HL-60 (cell line): Measurements from ENCODE around the gene ZNF821.

Experiments
- POLR2AphosphoS5 ChIP-seq: IDR thresholded peaks from 2 replicates; pipeline ENCODE4 v1.6.1; 2012; ENCODE audit warnings: low read depth
- TF ChIP-seq, protein P1 (sequence below): IDR thresholded peaks from one replicate; pipeline ENCODE4 v1.5.1; 2011; ENCODE audit warnings: low read length, control low read depth, inconsistent platforms; ENCODE audit not compliant: insufficient read depth

DNA sequence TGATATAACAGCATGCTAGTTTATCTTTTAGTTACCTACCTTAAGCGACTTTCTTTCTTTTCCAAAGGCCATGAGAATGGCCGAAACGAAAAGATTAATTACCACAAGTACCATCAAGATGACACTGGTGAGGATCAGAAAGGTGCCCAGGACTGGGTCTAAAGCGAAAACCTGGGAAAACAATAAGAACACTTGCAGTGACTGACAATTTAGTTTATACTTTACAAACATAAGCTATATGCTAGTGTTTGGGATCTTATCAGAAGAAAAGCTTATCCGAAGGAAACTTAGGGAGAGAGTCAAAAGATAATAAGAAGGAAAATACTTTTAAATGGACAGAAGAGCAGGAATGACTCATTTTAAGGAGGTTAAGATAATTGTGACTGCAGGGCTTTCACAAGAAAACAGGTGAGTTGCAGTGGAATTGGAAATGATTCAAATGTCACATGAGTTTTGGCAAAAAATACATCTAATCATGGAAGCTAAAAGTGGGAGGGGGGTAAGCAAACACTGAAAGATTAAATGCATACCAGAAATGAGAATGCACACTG is 46.1 kb upstream of the ZNF821 start:
- TF ChIP-seq, protein P1, sequence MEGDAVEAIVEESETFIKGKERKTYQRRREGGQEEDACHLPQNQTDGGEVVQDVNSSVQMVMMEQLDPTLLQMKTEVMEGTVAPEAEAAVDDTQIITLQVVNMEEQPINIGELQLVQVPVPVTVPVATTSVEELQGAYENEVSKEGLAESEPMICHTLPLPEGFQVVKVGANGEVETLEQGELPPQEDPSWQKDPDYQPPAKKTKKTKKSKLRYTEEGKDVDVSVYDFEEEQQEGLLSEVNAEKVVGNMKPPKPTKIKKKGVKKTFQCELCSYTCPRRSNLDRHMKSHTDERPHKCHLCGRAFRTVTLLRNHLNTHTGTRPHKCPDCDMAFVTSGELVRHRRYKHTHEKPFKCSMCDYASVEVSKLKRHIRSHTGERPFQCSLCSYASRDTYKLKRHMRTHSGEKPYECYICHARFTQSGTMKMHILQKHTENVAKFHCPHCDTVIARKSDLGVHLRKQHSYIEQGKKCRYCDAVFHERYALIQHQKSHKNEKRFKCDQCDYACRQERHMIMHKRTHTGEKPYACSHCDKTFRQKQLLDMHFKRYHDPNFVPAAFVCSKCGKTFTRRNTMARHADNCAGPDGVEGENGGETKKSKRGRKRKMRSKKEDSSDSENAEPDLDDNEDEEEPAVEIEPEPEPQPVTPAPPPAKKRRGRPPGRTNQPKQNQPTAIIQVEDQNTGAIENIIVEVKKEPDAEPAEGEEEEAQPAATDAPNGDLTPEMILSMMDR, result no peak
- TF ChIP-seq POLR2AphosphoS5, result no peak
